HepG2 (cell line): ENCODE data around the gene SULT2A1. TPM values are rescaled to one million over a fixed set of nuclear protein-coding genes. Genes with fewer than 3 reads are reported as not detected.

Experiments used
- ARNTL ChIP-seq: sonication (generic); formaldehyde crosslinking; IDR thresholded peaks from 2 replicates; pipeline ENCODE4 v1.4.0; 2020; ENCODE audit warnings: mild to moderate bottlenecking, missing genetic modification reagents
- FOXA3 ChIP-seq: IDR thresholded peaks from 2 replicates; pipeline ENCODE4 v1.6.1; 2016; ENCODE audit warnings: missing genetic modification reagents, missing compliant biosample characterization
- GLMP ChIP-seq: sonication (generic); formaldehyde crosslinking; IDR thresholded peaks from 2 replicates; pipeline ENCODE4 v1.9.0; 2021; ENCODE audit warnings: missing genetic modification reagents, mild to moderate bottlenecking, borderline replicate concordance
- HNF1A ChIP-seq, 2 experiments: sonication (generic) in 1 of 2; formaldehyde crosslinking in 1 of 2; IDR thresholded peaks; 2 replicates each; pipeline versions ENCODE4 v1.4.0 to v1.6.1; 2016 to 2020; ENCODE audit warnings: borderline replicate concordance in 1 of 2, low read depth in 1 of 2, mild to moderate bottlenecking in 1 of 2, missing genetic modification reagents in 1 of 2
- MXD1 ChIP-seq: sonication (generic); formaldehyde crosslinking; IDR thresholded peaks from 2 replicates; pipeline ENCODE4 v1.4.0; 2020; ENCODE audit warnings: mild to moderate bottlenecking, missing genetic modification reagents
- NPAS2 ChIP-seq: sonication (generic); formaldehyde crosslinking; IDR thresholded peaks from 2 replicates; pipeline ENCODE4 v1.8.0; 2022; ENCODE audit warnings: mild to moderate bottlenecking, missing genetic modification reagents, borderline replicate concordance
- PAWR ChIP-seq: sonication (generic); formaldehyde crosslinking; IDR thresholded peaks from 2 replicates; pipeline ENCODE4 v1.4.0; 2020; ENCODE audit warnings: missing genetic modification reagents, mild to moderate bottlenecking, borderline replicate concordance
- PCBP1 ChIP-seq: fragments of 200-400 bp; formaldehyde crosslinking; IDR thresholded peaks from 2 replicates; pipeline ENCODE4 v1.6.1; 2017; ENCODE audit warnings: mild to moderate bottlenecking, low read depth, low read length, borderline replicate concordance
- REL ChIP-seq: sonication (generic); formaldehyde crosslinking; conservative IDR thresholded peaks from 2 replicates; pipeline ENCODE4 v1.8.0; 2022; ENCODE audit warnings: mild to moderate bottlenecking, missing genetic modification reagents, moderate library complexity
- ZFP37 ChIP-seq: sonication (generic); formaldehyde crosslinking; IDR thresholded peaks from 2 replicates; pipeline ENCODE4 v1.4.0; 2020; ENCODE audit warnings: missing genetic modification reagents, borderline replicate concordance
- ZFP90 ChIP-seq: sonication (generic); formaldehyde crosslinking; IDR thresholded peaks from 2 replicates; pipeline ENCODE4 v1.8.0; 2022; ENCODE audit warnings: missing genetic modification reagents, mild to moderate bottlenecking, inconsistent platforms, borderline replicate concordance
- ZFX ChIP-seq: sonication (generic); formaldehyde crosslinking; IDR thresholded peaks from 2 replicates; pipeline ENCODE4 v1.4.0; 2020; ENCODE audit warnings: mild to moderate bottlenecking, low read depth, missing genetic modification reagents, moderate library complexity
- ZFY ChIP-seq: sonication (generic); formaldehyde crosslinking; IDR thresholded peaks from 2 replicates; pipeline ENCODE4 v1.4.0; 2020; ENCODE audit warnings: missing genetic modification reagents
- ZNF20 ChIP-seq: sonication (generic); formaldehyde crosslinking; IDR thresholded peaks from 2 replicates; pipeline ENCODE4 v1.4.0; 2020; ENCODE audit warnings: mild to moderate bottlenecking, moderate library complexity, missing genetic modification reagents
- ZNF317 ChIP-seq: sonication (generic); formaldehyde crosslinking; IDR thresholded peaks from 2 replicates; pipeline ENCODE4 v1.5.0; 2020; ENCODE audit warnings: mild to moderate bottlenecking, missing genetic modification reagents
- ZNF441 ChIP-seq: sonication (generic); formaldehyde crosslinking; IDR thresholded peaks from 2 replicates; pipeline ENCODE4 v1.7.0; 2021; ENCODE audit warnings: missing genetic modification reagents, borderline replicate concordance
- ZNF501 ChIP-seq: sonication (generic); formaldehyde crosslinking; IDR thresholded peaks from 2 replicates; pipeline ENCODE4 v1.5.1; 2020; ENCODE audit warnings: mild to moderate bottlenecking, moderate library complexity, missing genetic modification reagents
- ZNF543 ChIP-seq: sonication (generic); formaldehyde crosslinking; IDR thresholded peaks from 2 replicates; pipeline ENCODE4 v1.4.0; 2020; ENCODE audit warnings: mild to moderate bottlenecking, missing genetic modification reagents
- ZNF557 ChIP-seq: sonication (generic); formaldehyde crosslinking; IDR thresholded peaks from 2 replicates; pipeline ENCODE4 v1.4.0; 2020; ENCODE audit warnings: missing genetic modification reagents
- ZNF572 ChIP-seq: sonication (generic); formaldehyde crosslinking; IDR thresholded peaks from 2 replicates; pipeline ENCODE4 v1.5.1; 2020; ENCODE audit warnings: mild to moderate bottlenecking, missing genetic modification reagents
- ZNF674 ChIP-seq: sonication (generic); formaldehyde crosslinking; IDR thresholded peaks from 2 replicates; pipeline ENCODE4 v1.5.0; 2020; ENCODE audit warnings: low read depth, mild to moderate bottlenecking, missing genetic modification reagents
- ZNF746 ChIP-seq: sonication (generic); formaldehyde crosslinking; IDR thresholded peaks from 2 replicates; pipeline ENCODE4 v1.8.0; 2022; ENCODE audit warnings: mild to moderate bottlenecking, missing genetic modification reagents
- polyA plus RNA-seq, 8 experiments: library from polyadenylated mRNA; depleted of rRNA in 3 of 8; stranded (reverse) in 7 of 8; unstranded in 1 of 8; fragments of >200 nt; fragmentation: Illumina TruSeq in 4 of 8; extraction: Trizol in 4 of 8; gene quantifications; 2 replicates each; pipeline versions ENCODE4 v1.2.1 to v1.2.3, GENCODE V29; 2011 to 2016; ENCODE audit warnings: low read depth in 4 of 8, missing spikeins in 1 of 8, mixed read lengths in 1 of 8; ENCODE audit not compliant: insufficient read depth in 1 of 8
- total RNA-seq, 5 experiments: library from RNA; depleted of rRNA; stranded (reverse); fragments of >200 nt; fragmentation: Illumina TruSeq; extraction: Trizol; gene quantifications; 2 replicates each; pipeline ENCODE4 v1.2.3, GENCODE V29; 2016; ENCODE audit warnings: low read depth in 1 of 5
- TF ChIP-seq, protein P1 (sequence below): sonication (generic); formaldehyde crosslinking; IDR thresholded peaks from 2 replicates; pipeline ENCODE4 v1.8.0; 2022; ENCODE audit warnings: missing genetic modification reagents, mild to moderate bottlenecking, borderline replicate concordance

SULT2A1 gene
- total and polyA plus RNA-seq, 2 of the 13 experiments (the other 11 are each of a cell fraction or from before 2014, with no cell fraction given): 137 to 193 TPM

- no peak for TF ChIP-seq ZNF557 (CRISPR knock-in tag)
- TF ChIP-seq ZNF674 (CRISPR knock-in tag): no peak
- no peak for TF ChIP-seq ZNF572 (CRISPR knock-in tag)
- TF ChIP-seq HNF1A (IDR thresholded peaks at IDR 0.05; ENCODE audit: low read depth): no peak
- TF ChIP-seq HNF1A (CRISPR knock-in tag; IDR thresholded peaks at IDR 0.05; ENCODE audit: borderline replicate concordance): peak; percentile 36; the same call in 1 of the 2 replicates
- no peak for TF ChIP-seq PAWR
- TF ChIP-seq REL (CRISPR knock-in tag): no peak
- TF ChIP-seq ZFY: no peak
- peak; percentile 45; the same call in 1 of the 2 replicates for TF ChIP-seq ZNF501 (CRISPR knock-in tag)
- TF ChIP-seq ZNF20 (CRISPR knock-in tag): no peak
- peak; percentile 86 for TF ChIP-seq FOXA3 (CRISPR knock-in tag)
- no peak for TF ChIP-seq ZNF543 (CRISPR knock-in tag)
- TF ChIP-seq MXD1 (CRISPR knock-in tag): no peak
- no peak for TF ChIP-seq PCBP1
- no peak for TF ChIP-seq GLMP (CRISPR knock-in tag)
- 0 out of 2 replicates have a peak, but pooled peaks have one; percentile 51 for TF ChIP-seq ZFP37
- peak; percentile 38; the same call in 1 of the 2 replicates for TF ChIP-seq ZNF317
- no peak for TF ChIP-seq ZNF746 (CRISPR knock-in tag)
- TF ChIP-seq NPAS2 (CRISPR knock-in tag): no peak
- no peak for TF ChIP-seq ZFP90 (CRISPR knock-in tag)
- TF ChIP-seq, protein P1, sequence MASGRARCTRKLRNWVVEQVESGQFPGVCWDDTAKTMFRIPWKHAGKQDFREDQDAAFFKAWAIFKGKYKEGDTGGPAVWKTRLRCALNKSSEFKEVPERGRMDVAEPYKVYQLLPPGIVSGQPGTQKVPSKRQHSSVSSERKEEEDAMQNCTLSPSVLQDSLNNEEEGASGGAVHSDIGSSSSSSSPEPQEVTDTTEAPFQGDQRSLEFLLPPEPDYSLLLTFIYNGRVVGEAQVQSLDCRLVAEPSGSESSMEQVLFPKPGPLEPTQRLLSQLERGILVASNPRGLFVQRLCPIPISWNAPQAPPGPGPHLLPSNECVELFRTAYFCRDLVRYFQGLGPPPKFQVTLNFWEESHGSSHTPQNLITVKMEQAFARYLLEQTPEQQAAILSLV (CRISPR knock-in tag): no peak
- no peak for TF ChIP-seq ZNF441
- no peak for TF ChIP-seq ZFX (CRISPR knock-in tag)
- peak; percentile 90 for TF ChIP-seq ARNTL (CRISPR knock-in tag)
Observed at GRCh38 chr19:47886010-47886559, at the start of gene SULT2A1 (continued).
